HT1080 (cell line): ENCODE measurements around the gene FRMPD2. TPM values are rescaled to one million over a fixed set of nuclear protein-coding genes. Genes with fewer than 3 reads are reported as not detected.
"Not testable (repeated sequence)": the region's sequence is repeated elsewhere in the genome, so short reads cannot be mapped to it uniquely, and the experiment has no call there.

ENCODE experiments used
- DNase-seq: peaks from one replicate; pipeline ENCODE4 v3.0.0-alpha.2; 2015; ENCODE audit warnings: low read depth
- total RNA-seq: library from RNA; depleted of rRNA; stranded (reverse); fragments of >200 nt; shearing (Covaris generic); gene quantifications from 2 replicates; pipeline ENCODE4 v1.2.3, GENCODE V29; 2014

Gene FRMPD2
- total RNA-seq, 1 experiment from 2014 or later = not detected

DNA sequence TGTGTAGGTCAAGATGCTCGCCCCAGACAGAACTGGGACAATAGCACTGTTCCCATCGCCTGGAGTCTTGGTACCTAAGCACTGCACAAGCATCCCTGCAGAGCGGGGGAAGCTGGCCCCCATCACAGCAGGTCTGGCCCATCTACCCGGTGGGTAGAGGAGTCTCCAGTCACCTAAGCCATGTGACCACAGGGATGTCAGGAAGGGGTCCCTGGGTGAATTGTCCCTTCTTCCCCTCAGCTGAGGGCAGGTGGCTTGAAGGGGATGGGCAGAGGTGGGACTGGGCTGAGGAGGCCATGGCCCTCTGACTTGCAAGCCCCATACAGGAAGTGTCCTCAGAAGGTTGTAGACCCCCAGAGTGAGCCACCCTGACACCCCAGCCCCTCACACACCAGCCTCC, 39.7 kb downstream of the FRMPD2 start:
- no peak for DNase-seq

- no peak for DNase-seq
Observed at GRCh38 chr10:48234295-48234694, 40.2 kb downstream of the FRMPD2 start.

GRCh38 chr10:48233559-48234005, 40.9 kb downstream of the FRMPD2 start:
- DNase-seq = no peak

DNA sequence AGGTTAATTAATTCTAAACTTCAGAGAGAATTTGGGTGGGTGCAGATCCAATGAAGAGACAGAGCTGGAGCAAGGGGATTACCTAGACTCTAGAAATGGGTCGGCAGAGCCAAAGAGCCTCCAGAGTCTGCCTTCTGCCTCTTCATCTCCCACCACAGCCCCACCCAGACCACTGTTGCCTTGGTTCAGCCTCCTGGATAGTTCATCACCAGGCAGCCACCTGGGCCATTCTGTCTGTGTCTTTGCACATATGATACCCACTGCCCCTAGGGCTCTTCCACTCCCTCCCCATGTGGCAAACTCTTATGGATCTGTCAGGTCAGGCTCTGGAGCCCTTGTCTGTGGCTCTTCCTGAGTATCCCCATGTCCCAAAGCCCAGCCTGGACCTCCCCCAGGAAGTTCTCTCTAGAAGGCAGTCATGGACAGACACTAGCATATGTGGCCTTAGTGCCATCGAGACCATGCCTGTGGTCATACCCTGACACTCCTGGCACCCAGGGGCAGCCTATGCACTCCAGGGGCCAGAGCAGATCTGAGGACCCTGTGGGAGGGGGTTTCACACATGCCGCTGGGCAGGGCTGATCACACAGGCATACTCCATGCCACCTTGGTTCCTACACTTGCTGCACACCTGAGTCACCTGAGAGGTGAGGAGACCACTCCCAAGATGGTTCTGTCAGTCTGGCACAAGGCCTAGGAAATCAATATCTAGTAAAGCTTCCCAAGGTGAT, 41.6 kb downstream of the FRMPD2 start:
- DNase-seq = no peak

DNA sequence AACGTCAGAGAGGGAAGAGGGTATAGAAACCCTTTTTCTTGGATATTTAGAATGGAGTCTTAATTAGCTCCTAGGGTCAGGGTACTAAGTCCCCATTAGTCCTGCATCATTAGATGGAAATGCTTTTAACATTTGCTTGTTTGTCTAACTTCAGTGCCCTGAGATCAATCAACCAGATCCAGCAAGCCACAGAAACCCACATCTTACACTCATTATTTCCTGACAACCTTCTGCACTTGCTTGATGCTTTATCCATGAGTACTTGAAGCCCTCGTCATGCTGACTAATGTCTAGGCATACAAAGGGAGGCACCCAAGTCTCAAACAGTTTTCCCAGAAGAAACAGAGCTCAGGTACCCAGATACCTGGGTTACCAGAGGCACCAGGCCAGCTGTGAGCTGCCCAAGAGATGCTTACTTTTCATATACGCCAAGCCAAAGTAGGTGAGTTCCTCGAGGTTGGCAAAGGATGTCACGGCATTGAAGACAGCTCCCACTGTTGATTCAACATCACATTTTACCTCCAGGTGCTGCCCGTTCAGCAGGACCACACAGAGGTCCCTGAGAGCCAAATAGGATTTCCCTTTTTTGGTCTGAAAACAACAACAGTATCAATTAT, 42.7 kb downstream of the FRMPD2 start:
- peak; percentile 39 for DNase-seq

GRCh38 chr10:48231178-48231577, 43.3 kb downstream of the FRMPD2 start:
- DNase-seq = peak; percentile 60

- no peak for DNase-seq
Observed at GRCh38 chr10:48227213-48227612, 47.3 kb downstream of the FRMPD2 start.

GRCh38 chr10:48224979-48225560, 49.4 kb downstream of the FRMPD2 start:
- peak; percentile 57 for DNase-seq

DNA sequence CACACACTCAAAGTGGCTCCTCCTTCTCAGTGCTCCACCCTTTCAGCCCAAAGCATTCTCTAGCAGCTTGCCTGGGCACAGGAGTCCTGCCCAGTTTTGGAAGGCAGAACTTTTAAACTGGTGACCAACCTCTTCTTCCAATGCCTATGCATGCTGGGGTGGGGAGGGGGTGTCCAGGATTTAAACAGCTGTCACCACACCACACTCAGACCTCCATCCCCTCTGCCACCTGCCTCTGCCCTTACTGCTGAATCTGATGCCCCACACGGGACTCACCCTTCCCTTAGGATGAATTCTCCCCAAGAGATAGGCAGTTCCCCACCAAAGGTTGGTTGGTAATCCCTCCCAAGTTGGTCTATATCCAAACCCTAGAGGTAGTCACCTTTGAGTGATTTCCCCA, 50.2 kb downstream of the FRMPD2 start:
- DNase-seq = no peak

DNA sequence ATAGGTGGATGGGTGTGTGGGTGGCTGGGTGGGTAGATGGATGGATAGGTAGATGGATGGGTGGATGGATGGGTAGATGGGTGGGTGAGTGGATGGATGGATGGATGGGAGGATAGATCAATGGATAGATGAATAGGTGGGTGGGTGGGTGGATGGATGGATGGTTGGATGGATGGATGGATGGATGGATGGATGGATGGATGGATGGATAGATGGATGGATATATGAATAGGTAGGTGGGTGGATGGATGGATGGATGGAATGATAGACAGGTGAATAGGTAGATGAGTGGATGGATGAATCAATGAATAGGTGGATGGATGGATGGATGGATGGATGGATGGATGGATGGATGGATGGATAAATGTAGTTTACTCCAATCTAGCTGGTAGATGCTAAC, 52.7 kb downstream of the FRMPD2 start:
- no peak for DNase-seq

- DNase-seq = not testable (repeated sequence)
Observed at GRCh38 chr10:48221031-48221430, 53.5 kb downstream of the FRMPD2 start.

DNA sequence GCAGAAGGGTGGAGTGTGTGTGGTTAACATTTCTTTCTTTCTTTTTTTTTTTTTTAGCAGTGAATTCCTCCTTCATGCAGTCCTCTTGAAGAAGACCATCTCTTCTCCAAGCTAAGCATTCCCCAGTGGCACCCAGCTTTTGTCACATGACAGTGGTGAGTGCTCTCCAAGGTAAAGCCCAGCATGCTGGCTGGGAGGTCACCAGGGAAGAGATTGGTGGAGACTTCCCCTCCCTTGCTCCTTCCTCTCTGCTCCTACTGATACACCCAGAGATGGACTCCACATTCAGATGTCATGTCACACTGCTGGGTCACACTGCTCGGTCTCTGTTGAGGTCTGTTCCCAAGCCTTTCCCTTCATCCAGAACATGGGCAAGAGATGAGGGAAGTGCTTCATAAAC, 55.3 kb downstream of the FRMPD2 start:
- DNase-seq = no peak

GRCh38 chr10:48216744-48217143, 57.8 kb downstream of the FRMPD2 start:
- no peak for DNase-seq

DNA sequence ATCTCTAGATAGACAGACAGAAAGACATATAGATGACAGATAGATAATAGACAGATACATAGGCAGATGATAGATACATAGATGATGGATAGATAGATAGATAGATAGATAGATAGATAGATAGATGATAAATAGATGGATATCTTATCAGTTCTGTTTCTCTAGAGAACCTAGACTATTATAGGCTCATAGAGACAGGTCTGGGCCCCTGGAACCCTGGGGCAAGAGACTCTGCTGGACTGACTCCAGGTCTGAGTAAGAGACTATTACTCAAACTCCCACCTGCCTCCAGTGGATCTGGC, 58.3 kb downstream of the FRMPD2 start:
- DNase-seq = no peak

DNA sequence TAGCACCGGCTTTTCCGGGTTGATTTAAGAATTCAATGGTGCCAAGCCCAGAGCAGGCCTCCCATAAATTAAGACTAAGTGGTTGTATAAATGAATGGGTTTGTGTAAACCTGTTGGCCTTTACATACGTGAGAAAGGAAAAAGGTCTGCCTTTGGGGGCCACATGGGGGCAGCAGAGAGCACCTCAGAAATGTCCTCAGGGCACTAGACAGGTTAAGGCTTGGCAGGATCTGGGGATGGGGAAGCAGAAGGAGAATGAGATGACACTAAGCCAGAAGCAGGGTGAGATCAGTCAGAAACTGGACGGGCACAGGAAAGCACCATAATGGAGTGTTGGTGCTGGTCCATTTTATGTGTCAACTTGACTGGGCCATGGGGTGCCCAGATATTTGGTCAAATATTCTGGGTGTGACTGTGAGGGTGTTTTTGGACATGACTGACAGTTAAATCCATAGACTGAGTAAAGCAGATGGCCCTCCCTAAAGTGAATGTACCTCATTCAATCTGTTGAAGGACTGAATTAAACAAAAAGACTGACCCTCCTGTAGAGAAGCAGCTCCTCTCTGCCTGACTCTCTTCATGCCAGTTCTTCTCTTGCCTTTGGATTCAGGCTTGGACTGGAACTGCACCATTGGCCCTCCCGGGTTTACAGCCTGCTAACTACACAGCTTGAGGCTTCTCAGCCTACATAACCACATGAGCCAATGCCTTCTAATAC, 58.9 kb downstream of the FRMPD2 start:
- peak; percentile 41 for DNase-seq

- no peak for DNase-seq
Observed at GRCh38 chr10:48214716-48215485, 59.6 kb downstream of the FRMPD2 start.

GRCh38 chr10:48213047-48213446, 61.4 kb downstream of the FRMPD2 start:
- DNase-seq = no peak

DNA sequence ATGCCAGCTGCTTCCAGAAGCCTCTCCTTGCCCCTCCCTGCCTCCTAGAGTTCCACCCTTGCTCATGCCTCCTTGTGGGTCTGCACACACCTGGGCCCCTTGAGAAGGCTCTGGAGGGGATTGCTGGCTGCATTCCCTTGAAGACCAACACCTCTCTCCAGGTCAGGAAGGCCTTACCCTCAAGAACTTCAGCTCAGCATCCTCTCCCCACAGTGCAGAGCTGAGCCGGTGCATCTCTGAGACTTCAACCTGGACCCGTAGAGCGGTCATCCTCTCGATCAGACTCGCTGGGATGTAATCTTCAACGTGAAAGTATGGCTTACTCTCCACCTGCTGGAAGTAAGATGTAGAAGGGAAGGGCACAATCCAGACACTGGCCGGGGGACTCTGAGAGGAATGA, 62.7 kb downstream of the FRMPD2 start:
- DNase-seq = no peak

DNA sequence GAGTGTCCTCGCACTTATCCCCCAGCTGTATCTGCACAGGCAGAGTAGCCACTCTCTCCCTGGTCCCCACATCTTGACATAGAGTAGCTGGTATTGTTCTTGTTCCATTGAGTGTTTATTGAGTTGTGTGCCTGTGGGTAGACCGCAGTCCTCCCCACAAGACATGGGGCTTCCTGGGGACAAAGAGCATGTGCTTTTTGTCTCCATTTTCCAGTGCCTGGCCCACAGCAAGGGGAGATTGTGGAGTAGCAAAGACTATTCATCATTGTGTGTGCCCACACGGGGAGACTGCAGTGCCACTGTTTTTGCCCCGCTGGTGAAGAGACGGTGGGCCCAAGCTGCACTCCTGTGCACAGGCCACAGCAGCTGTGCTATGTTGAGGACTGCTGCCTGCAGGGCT, 63.5 kb downstream of the FRMPD2 start:
- no peak for DNase-seq

DNA sequence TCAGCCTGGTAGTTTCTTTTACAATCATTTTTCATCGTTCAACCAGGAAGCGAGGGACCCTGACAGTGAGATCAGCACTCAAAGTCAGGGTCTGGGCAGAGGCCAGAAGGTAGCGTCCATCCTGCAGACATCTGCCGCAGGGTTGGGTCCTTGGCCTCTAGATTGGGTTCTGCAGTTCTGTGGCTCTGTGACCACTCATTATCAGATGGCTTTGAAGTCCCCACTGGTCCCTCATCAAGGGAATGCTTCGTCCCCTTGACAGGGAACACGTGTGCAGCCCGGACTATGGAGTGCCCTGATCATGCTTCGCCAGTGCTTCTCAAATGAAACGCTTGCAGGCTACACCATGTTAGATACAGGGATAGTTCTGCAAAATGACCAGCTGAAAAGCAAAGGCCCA, 64.1 kb downstream of the FRMPD2 start:
- no peak for DNase-seq

DNA sequence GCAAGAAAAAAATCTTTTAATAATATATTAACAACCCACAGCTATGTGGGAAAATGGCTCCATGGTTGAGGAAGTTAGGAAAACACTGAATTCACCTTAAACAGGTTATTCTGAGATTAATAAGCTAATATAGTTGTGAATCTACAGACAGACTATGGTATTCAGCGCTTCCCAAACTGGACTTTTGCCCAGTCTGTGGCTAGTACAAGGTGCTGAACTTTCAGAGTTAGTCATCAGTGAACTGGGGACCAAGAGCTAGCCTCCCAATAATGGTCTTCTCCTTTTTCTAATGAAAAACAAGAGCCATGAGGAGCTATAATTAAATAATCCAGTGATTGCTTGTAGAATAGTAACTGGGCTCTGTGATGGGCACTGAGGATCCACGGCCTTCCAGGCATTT, 65.3 kb downstream of the FRMPD2 start:
- no peak for DNase-seq

GRCh38 chr10:48207853-48208252, 66.6 kb downstream of the FRMPD2 start:
- DNase-seq = no peak
